ENCODE data around the gene ANKUB1. TPM values are rescaled to one million over a fixed set of nuclear protein-coding genes. Genes with fewer than 3 reads are reported as not detected.

ANKUB1 gene
- total RNA-seq, 3 donors from 2014 or later, result not detected

GRCh38 chr3:149723781-149724180 is 68.6 kb downstream of the ANKUB1 start:
- no peaks in the 10 kb centered on the region for H3K4me1 Mint-ChIP-seq (ENCODE audit: low read depth)
- no peak for DNase-seq
- H3K4me3 Mint-ChIP-seq, result no peak overlapping the region
- ATAC-seq, result no peak
- H3K36me3 Mint-ChIP-seq (ENCODE audit: insufficient read depth), result peaks cover 3% of the 10 kb centered on the region
- no peaks in the 10 kb centered on the region for H3K27me3 Mint-ChIP-seq (ENCODE audit: low read depth)
- H3K9me3 Mint-ChIP-seq, result peaks cover 23% of the 10 kb centered on the region

DNA sequence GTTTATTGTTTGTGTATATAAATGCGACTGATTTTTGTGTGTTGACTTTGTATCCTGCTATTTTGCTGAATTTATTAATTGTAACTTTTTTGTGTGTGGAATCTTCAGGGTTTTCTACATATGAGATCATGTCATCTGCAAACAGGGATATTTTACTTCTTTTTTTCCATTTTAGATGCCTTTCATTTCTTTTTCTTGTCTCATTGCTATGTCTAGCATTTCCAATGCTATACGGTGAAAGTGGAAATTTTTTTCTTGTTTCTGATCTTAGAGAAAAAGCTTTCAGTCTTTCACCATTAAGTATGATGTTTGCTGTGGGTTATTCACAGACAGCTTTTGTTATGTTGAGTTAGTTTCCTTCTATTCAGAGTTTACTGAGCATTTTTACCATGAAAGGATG is 71.4 kb downstream of the ANKUB1 start:
- DNase-seq (no peak), ATAC-seq (no peak)
- Mint-ChIP-seq H3K27me3 (ENCODE audit: low read depth) (no peaks in the 10 kb centered on the region), H3K4me1 (ENCODE audit: low read depth) (peaks cover 1% of the 10 kb centered on the region), H3K36me3 (ENCODE audit: insufficient read depth) (peaks cover 3% of the 10 kb centered on the region), H3K4me3 (no peak overlapping the region), H3K9me3 (peaks cover 23% of the 10 kb centered on the region)

GRCh38 chr3:149717391-149718056 is 74.8 kb downstream of the ANKUB1 start:
- no peak for ATAC-seq
- Mint-ChIP-seq H3K36me3 (ENCODE audit: insufficient read depth) (no peaks in the 10 kb centered on the region), H3K4me3 (no peak overlapping the region), H3K27me3 (ENCODE audit: low read depth) (no peaks in the 10 kb centered on the region), H3K4me1 (ENCODE audit: low read depth) (peaks cover 1% of the 10 kb centered on the region), H3K9me3 (peaks cover 19% of the 10 kb centered on the region)
- DNase-seq, result no peak

- peaks cover 1% of the 10 kb centered on the region for H3K4me1 Mint-ChIP-seq (ENCODE audit: low read depth)
- H3K4me3 Mint-ChIP-seq, result no peak overlapping the region
- H3K27me3 Mint-ChIP-seq (ENCODE audit: low read depth), result no peaks in the 10 kb centered on the region
- DNase-seq, result no peak
- peaks cover 14% of the 10 kb centered on the region for H3K9me3 Mint-ChIP-seq
- H3K36me3 Mint-ChIP-seq (ENCODE audit: insufficient read depth), result no peaks in the 10 kb centered on the region
- ATAC-seq, result no peak
Measured at GRCh38 chr3:149716984-149717383, 75.4 kb downstream of the ANKUB1 start.

- H3K36me3 Mint-ChIP-seq (ENCODE audit: insufficient read depth), result no peaks in the 10 kb centered on the region
Measured at GRCh38 chr3:149715247-149715646, 77.1 kb downstream of the ANKUB1 start.

DNA sequence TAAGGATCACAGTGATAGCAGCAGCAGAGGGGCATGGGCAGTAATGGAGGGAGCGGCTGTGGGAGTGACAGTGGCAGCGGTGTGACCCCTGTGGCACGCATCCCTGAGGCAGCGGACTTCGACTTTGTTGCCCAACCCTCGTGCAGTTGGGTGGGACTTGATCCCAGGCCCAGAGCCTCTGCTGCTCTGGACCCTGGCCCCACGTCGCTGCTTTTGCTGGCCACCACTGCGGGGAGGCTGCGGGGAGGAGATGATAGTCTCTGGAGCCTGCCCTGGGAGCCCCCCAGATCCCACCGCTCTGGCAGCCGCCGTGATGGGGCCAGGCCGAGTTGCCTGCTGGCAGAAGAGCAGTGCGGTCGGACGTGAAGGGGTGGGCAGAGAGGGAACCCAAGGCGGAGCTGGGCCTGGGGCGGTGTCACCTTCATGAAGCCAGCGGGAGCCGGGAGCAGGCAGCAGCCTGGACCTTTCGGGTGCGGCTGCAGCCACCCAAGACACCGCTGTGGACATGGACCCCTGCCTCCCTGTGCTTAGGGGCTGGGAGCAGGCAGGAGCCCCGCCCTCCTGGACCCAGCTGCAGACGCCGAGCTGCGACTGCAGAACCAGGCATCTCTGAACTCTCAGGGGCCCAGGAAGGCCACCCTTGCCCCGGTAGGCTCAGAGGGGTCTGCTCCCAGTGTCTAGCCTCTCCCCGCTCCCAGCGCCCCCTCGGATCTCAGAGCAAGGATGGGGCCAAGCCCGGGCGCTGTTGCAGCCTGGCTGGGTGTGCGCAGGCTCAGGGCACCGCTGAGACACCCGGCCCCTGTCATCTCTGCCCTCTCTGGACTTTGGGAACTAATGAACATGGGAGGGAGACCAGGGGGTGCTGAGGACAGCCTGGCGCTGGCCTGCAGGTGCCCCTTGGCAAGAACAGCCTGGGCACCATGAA is 78.4 kb downstream of the ANKUB1 start:
- no peak overlapping the region for H3K4me3 Mint-ChIP-seq
- H3K27me3 Mint-ChIP-seq (ENCODE audit: low read depth), result peaks cover 3% of the 10 kb centered on the region

More at GRCh38 chr3:149715247-149715646, 77.1 kb downstream of the ANKUB1 start:
- no peak for ATAC-seq
- Mint-ChIP-seq H3K9me3 (no peaks in the 10 kb centered on the region), H3K27me3 (ENCODE audit: low read depth) (peaks cover 3% of the 10 kb centered on the region), H3K4me1 (ENCODE audit: low read depth) (peaks cover 1% of the 10 kb centered on the region), H3K4me3 (no peak overlapping the region)
- DNase-seq, result no peak

More for the DNA sequence above, 78.4 kb downstream of the ANKUB1 start:
- DNase-seq (no peak), ATAC-seq (no peak)
- Mint-ChIP-seq H3K9me3 (no peaks in the 10 kb centered on the region), H3K4me1 (ENCODE audit: low read depth) (peaks cover 1% of the 10 kb centered on the region), H3K36me3 (ENCODE audit: insufficient read depth) (no peaks in the 10 kb centered on the region)

Other genes with a start within 250 kb of the ANKUB1 start
- 1 to 10 TPM in 2 of 3 donors, under 1 TPM in 1; 0.63 to 1.5 (median 1.0) TPM for gene WWTR1, start 134.5 kb downstream of the ANKUB1 start, total RNA-seq
- gene COMMD2, start 40.1 kb downstream of the ANKUB1 start, total RNA-seq, result 10 to 100 TPM; 41.3 to 44.5 (median 44.1) TPM
- gene RNF13, start 20.7 kb upstream of the ANKUB1 start, total RNA-seq, result 10 to 100 TPM; 29.4 to 31.9 (median 30.7) TPM
- 1 to 10 TPM; 2.7 to 4.1 (median 4.1) TPM for gene PFN2, start 178.3 kb upstream of the ANKUB1 start, total RNA-seq